Activated CD4-positive, alpha-beta T cell treated with anti-CD3 and anti-CD28 coated beads for 36 hours (primary cell): ENCODE data around the gene CDH23. TPM values are rescaled to one million over a fixed set of nuclear protein-coding genes. Genes with fewer than 3 reads are reported as not detected.

ENCODE experiments used
- ATAC-seq: fragments of 200-7000 bp; cut with Tn5 transposase; one replicate; pipeline ENCODE4 v1.10.0; 2021; ENCODE audit warnings: mild to moderate bottlenecking, moderate library complexity
- CTCF ChIA-PET: fragments of 350-600 bp; sonication (Branson Sonifier 250); formaldehyde crosslinking; loops from one replicate; lab custom pipeline; 2021; ENCODE audit warnings: antibody characterized with exemption; lab: Charles Lee
- POLR2A ChIA-PET: fragments of 350-600 bp; sonication (Branson Sonifier 250); formaldehyde crosslinking; loops from one replicate; lab custom pipeline; 2021; ENCODE audit warnings: antibody characterized with exemption, inconsistent platforms; lab: Charles Lee
- DNase-seq: peaks from one replicate; pipeline ENCODE4 v3.0.0-alpha.2; 2020
- H3K27ac Mint-ChIP-seq: one replicate; pipeline ENCODE4 v1.8.0; 2021; ENCODE audit warnings: mixed read lengths
- H3K27me3 Mint-ChIP-seq: one replicate; pipeline ENCODE4 v1.8.0; 2021; ENCODE audit warnings: mixed read lengths
- H3K36me3 Mint-ChIP-seq: one replicate; pipeline ENCODE4 v1.8.0; 2021; ENCODE audit warnings: low read depth, mixed read lengths
- H3K4me1 Mint-ChIP-seq: one replicate; pipeline ENCODE4 v1.8.0; 2021; ENCODE audit warnings: mixed read lengths
- H3K4me3 Mint-ChIP-seq: one replicate; pipeline ENCODE4 v1.8.0; 2021; ENCODE audit warnings: mild to moderate bottlenecking, moderate library complexity, mixed read lengths
- H3K9me3 Mint-ChIP-seq: one replicate; pipeline ENCODE4 v1.8.0; 2021; ENCODE audit warnings: low read depth, mixed read lengths
- intact Hi-C, 2 experiments: fragments of 100-400 bp; cut with DNase I in 1 of 2; cut with micrococcal nuclease in 1 of 2; formaldehyde crosslinking; loops; one replicate each; pipeline versions ENCODE4 v1.14.2 to v1.15.1; 2022 to 2024; cut with DNase I, micrococcal nuclease
- total RNA-seq, 2 experiments: library from RNA; stranded (reverse); gene quantifications; one replicate each; pipeline ENCODE4 v1.2.3, GENCODE V29; 2021

CDH23 gene
- total RNA-seq, 2 experiments from 2014 or later = 1.5 to 1.6 TPM

DNA sequence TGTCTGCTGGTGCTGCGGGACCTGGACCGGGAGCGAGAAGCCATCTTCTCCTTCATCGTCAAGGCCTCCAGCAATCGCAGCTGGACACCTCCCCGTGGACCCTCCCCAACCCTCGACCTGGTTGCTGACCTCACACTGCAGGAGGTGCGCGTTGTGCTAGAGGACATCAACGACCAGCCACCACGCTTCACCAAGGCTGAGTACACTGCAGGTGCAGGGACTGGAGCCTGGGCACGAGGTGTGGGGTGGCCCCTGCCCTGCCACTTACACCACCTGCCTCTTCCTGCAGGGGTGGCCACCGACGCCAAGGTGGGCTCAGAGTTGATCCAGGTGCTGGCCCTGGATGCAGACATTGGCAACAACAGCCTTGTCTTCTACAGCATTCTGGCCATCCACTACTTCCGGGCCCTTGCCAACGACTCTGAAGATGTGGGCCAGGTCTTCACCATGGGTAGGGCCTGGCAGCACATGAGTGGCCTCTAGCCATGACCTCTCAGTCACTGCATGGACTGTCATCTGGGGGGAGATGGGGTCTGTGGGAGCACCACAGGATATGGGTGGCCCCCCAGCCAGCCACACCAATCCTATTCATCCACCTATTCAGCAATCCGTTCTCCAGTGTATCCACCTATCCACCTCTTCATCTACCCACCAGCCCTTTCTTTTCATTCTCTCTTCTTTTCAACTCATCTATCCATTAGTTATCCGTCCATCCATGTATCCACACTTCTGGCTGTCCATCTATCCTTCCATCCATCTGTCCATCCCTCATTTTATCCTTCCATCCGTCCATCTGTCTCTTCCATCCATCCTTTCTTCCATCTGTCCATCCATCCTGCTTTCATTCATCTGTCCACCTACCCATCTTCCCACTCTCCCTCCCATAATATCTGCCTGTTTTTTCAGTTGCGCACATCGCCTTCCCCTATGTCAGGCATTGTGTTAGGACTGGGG lies 411.1 kb downstream of the CDH23 start:
- intact Hi-C loops = no loop called here
- Mint-ChIP-seq H3K9me3 (no peaks in the 10 kb centered on the region), H3K27ac (no peak overlapping the region)

GRCh38 chr10:71809628-71810027 lies 412.9 kb downstream of the CDH23 start:
- intact Hi-C loops = loop anchor here (5.0 kb wide), 4 partner anchors 97 to 427 kb away; partner anchors contain the start of gene CDH23 (in 1 of the 2)
- Mint-ChIP-seq H3K36me3 (no peaks in the 10 kb centered on the region), H3K27me3 (no peaks in the 10 kb centered on the region), H3K9me3 (no peaks in the 10 kb centered on the region), H3K27ac (no peak overlapping the region), H3K4me1 (peaks cover 4% of the 10 kb centered on the region), H3K4me3 (no peak overlapping the region)
- ChIA-PET CTCF (no interaction called here), POLR2A (no interaction called here)
- DNase-seq (no peak), ATAC-seq (no peak)

More for the DNA sequence above, 411.1 kb downstream of the CDH23 start:
- no peaks in the 10 kb centered on the region for H3K36me3 Mint-ChIP-seq
- ChIA-PET POLR2A (no interaction called here), CTCF (interaction anchor here (0.8 kb wide), 1 partner anchor 34 kb away, joined by 4 read pairs; no protein-coding TSS in a partner anchor)
- peaks cover 4% of the 10 kb centered on the region for H3K4me1 Mint-ChIP-seq
- no peaks in the 10 kb centered on the region for H3K27me3 Mint-ChIP-seq
- H3K4me3 Mint-ChIP-seq = no peak overlapping the region
- no peak for DNase-seq
- no peak for ATAC-seq

GRCh38 chr10:71810048-71810750 lies 413.5 kb downstream of the CDH23 start:
- Mint-ChIP-seq H3K27ac (no peak overlapping the region), H3K4me1 (peaks cover 4% of the 10 kb centered on the region), H3K4me3 (no peak overlapping the region), H3K27me3 (no peaks in the 10 kb centered on the region), H3K36me3 (no peaks in the 10 kb centered on the region), H3K9me3 (no peaks in the 10 kb centered on the region)
- intact Hi-C loops = loop anchor here (5.0 kb wide), 4 partner anchors 98 to 428 kb away; partner anchors contain the start of gene CDH23 (in 1 of the 2)
- DNase-seq (no peak), ATAC-seq (no peak)
- CTCF ChIA-PET = interaction anchor here (1.4 kb wide), 1 partner anchor 240 kb away, joined by 3 read pairs; no protein-coding TSS in a partner anchor
- POLR2A ChIA-PET = no interaction called here

- no peak for DNase-seq
- H3K4me3 Mint-ChIP-seq = no peak overlapping the region
- ATAC-seq = no peak
- no peaks in the 10 kb centered on the region for H3K9me3 Mint-ChIP-seq
- intact Hi-C loops = loop anchor here (5.0 kb wide), 4 partner anchors 99 to 429 kb away; partner anchors contain the start of gene CDH23 (in 1 of the 2)
- POLR2A ChIA-PET = interaction anchor here (0.6 kb wide), 1 partner anchor 16 kb away, joined by 3 read pairs; no protein-coding TSS in a partner anchor
- H3K27ac Mint-ChIP-seq = no peak overlapping the region
- peaks cover 3% of the 10 kb centered on the region for H3K36me3 Mint-ChIP-seq
- CTCF ChIA-PET = interaction anchor here (0.6 to 2.6 kb wide), 16 partner anchors 11 to 420 kb away, joined by 3 to 9 read pairs (median 3); no protein-coding TSS in a partner anchor
- H3K4me1 Mint-ChIP-seq = peaks cover 2% of the 10 kb centered on the region
- H3K27me3 Mint-ChIP-seq = no peaks in the 10 kb centered on the region
These were observed 414.6 kb downstream of the CDH23 start for GRCh38 chr10:71811351-71811750.

GRCh38 chr10:71812016-71812912 lies 415.5 kb downstream of the CDH23 start:
- intact Hi-C loops = loop anchor here (1.0 to 5.0 kb wide), 11 partner anchors 100 to 498 kb away; partner anchors contain the start of genes CDH23 (in 2 of the 2) and SLC29A3 (in 1 of the 2)
- H3K36me3 Mint-ChIP-seq = peaks cover 3% of the 10 kb centered on the region

GRCh38 chr10:71812913-71813590 lies 416.3 kb downstream of the CDH23 start:
- Mint-ChIP-seq H3K9me3 (no peaks in the 10 kb centered on the region), H3K4me3 (no peak overlapping the region), H3K4me1 (peaks cover 2% of the 10 kb centered on the region), H3K27me3 (no peaks in the 10 kb centered on the region), H3K27ac (no peak overlapping the region), H3K36me3 (peaks cover 3% of the 10 kb centered on the region)
- no peak for ATAC-seq
- no peak for DNase-seq
- intact Hi-C loops = loop anchor here (1.0 to 5.0 kb wide), 11 partner anchors 101 to 499 kb away; partner anchors contain the start of genes CDH23 (in 2 of the 2) and SLC29A3 (in 1 of the 2)
- ChIA-PET POLR2A (no interaction called here), CTCF (interaction anchor here (0.6 to 2.6 kb wide), 12 partner anchors 10 to 204 kb away, joined by 3 to 9 read pairs (median 3); no protein-coding TSS in a partner anchor)

More at GRCh38 chr10:71812016-71812912, 415.5 kb downstream of the CDH23 start:
- Mint-ChIP-seq H3K4me1 (peaks cover 2% of the 10 kb centered on the region), H3K4me3 (no peak overlapping the region), H3K27ac (no peak overlapping the region), H3K9me3 (no peaks in the 10 kb centered on the region), H3K27me3 (no peaks in the 10 kb centered on the region)
- DNase-seq (peak; percentile 88), ATAC-seq (peak; percentile 98)
- ChIA-PET CTCF (interaction anchor here (0.6 to 2.6 kb wide), 15 partner anchors 10 to 417 kb away, joined by 3 to 9 read pairs (median 3); no protein-coding TSS in a partner anchor), POLR2A (no interaction called here)

GRCh38 chr10:71814922-71815411 lies 418.2 kb downstream of the CDH23 start:
- ChIA-PET POLR2A (interaction anchor here (0.6 kb wide), 1 partner anchor 12 kb away, joined by 11 read pairs; no protein-coding TSS in a partner anchor), CTCF (interaction anchor here (0.6 to 2.4 kb wide), 5 partner anchors 20 to 350 kb away, joined by 3 to 7 read pairs (median 5); no protein-coding TSS in a partner anchor)
- H3K36me3 Mint-ChIP-seq = peaks cover 14% of the 10 kb centered on the region
- no peak overlapping the region for H3K27ac Mint-ChIP-seq
- no peak overlapping the region for H3K4me3 Mint-ChIP-seq
- no peaks in the 10 kb centered on the region for H3K9me3 Mint-ChIP-seq
- H3K27me3 Mint-ChIP-seq = no peaks in the 10 kb centered on the region
- DNase-seq (no peak), ATAC-seq (no peak)
- intact Hi-C loops = loop anchor here (5.0 kb wide), 5 partner anchors 103 to 498 kb away; partner anchors contain the start of genes CDH23 (in 1 of the 2) and SLC29A3 (in 1 of the 2)
- peaks cover 2% of the 10 kb centered on the region for H3K4me1 Mint-ChIP-seq

GRCh38 chr10:71815515-71816130 lies 418.9 kb downstream of the CDH23 start:
- intact Hi-C loops = loop anchor here in 1 of 2 experiments (5.0 kb wide), 1 partner anchor 498 kb away; the partner anchor contains the start of gene SLC29A3
- peaks cover 18% of the 10 kb centered on the region for H3K36me3 Mint-ChIP-seq
- no peak for DNase-seq
- CTCF ChIA-PET = interaction anchor here (0.6 to 2.4 kb wide), 6 partner anchors 11 to 351 kb away, joined by 3 to 7 read pairs (median 5); no protein-coding TSS in a partner anchor
- POLR2A ChIA-PET = interaction anchor here (0.6 kb wide), 1 partner anchor 11 kb away, joined by 11 read pairs; no protein-coding TSS in a partner anchor
- no peaks in the 10 kb centered on the region for H3K27me3 Mint-ChIP-seq
- no peak for ATAC-seq
- no peaks in the 10 kb centered on the region for H3K9me3 Mint-ChIP-seq
- H3K27ac Mint-ChIP-seq = no peak overlapping the region
- H3K4me1 Mint-ChIP-seq = peaks cover 2% of the 10 kb centered on the region
- no peak overlapping the region for H3K4me3 Mint-ChIP-seq

- peaks cover 2% of the 10 kb centered on the region for H3K4me1 Mint-ChIP-seq
- ATAC-seq = no peak
- intact Hi-C loops = loop anchor here in 1 of 2 experiments (5.0 kb wide), 1 partner anchor 499 kb away; the partner anchor contains the start of gene SLC29A3
- ChIA-PET POLR2A (no interaction called here), CTCF (interaction anchor here (0.6 to 1.6 kb wide), 3 partner anchors 10 to 444 kb away, joined by 3 to 5 read pairs (median 3); no protein-coding TSS in a partner anchor)
- H3K27me3 Mint-ChIP-seq = no peaks in the 10 kb centered on the region
- no peaks in the 10 kb centered on the region for H3K9me3 Mint-ChIP-seq
- no peak for DNase-seq
- H3K36me3 Mint-ChIP-seq = peaks cover 22% of the 10 kb centered on the region
- no peak overlapping the region for H3K27ac Mint-ChIP-seq
- no peak overlapping the region for H3K4me3 Mint-ChIP-seq
These were observed 419.7 kb downstream of the CDH23 start for GRCh38 chr10:71816421-71816851.
